GM18868 (cell line): ENCODE data around the gene SH2D7.

Experiments
- ATAC-seq: cut with Tn5 transposase; IDR thresholded peaks from one replicate; pipeline ENCODE4 v1.9.1; 2021; ENCODE audit warnings: mild to moderate bottlenecking, moderate library complexity; ENCODE audit not compliant: unreplicated experiment

SH2D7 gene

GRCh38 chr15:78060232-78060631, 32.1 kb upstream of the SH2D7 start:
- ATAC-seq = no peak

- ATAC-seq = peak; percentile 50
Observed at GRCh38 chr15:78061963-78062427, 30.4 kb upstream of the SH2D7 start.

- no peak for ATAC-seq
Observed at GRCh38 chr15:78063217-78063616, 29.1 kb upstream of the SH2D7 start.

GRCh38 chr15:78063970-78064385, 28.4 kb upstream of the SH2D7 start:
- no peak for ATAC-seq

GRCh38 chr15:78064544-78064943, 27.8 kb upstream of the SH2D7 start:
- ATAC-seq = no peak

GRCh38 chr15:78065284-78065872, 27.0 kb upstream of the SH2D7 start:
- ATAC-seq = no peak

GRCh38 chr15:78065973-78066946, 26.1 kb upstream of the SH2D7 start:
- ATAC-seq = peak; percentile 57

GRCh38 chr15:78067328-78068228, 24.8 kb upstream of the SH2D7 start:
- no peak for ATAC-seq

GRCh38 chr15:78069052-78069414, 23.3 kb upstream of the SH2D7 start:
- ATAC-seq = peak; percentile 25

GRCh38 chr15:78069462-78070029, 22.8 kb upstream of the SH2D7 start:
- ATAC-seq = no peak

- ATAC-seq = no peak
Observed at GRCh38 chr15:78070049-78070700, 22.2 kb upstream of the SH2D7 start.

GRCh38 chr15:78071383-78071782, 21.0 kb upstream of the SH2D7 start:
- ATAC-seq = no peak

GRCh38 chr15:78072080-78072892, 20.1 kb upstream of the SH2D7 start:
- ATAC-seq = no peak

GRCh38 chr15:78073046-78073787, 19.1 kb upstream of the SH2D7 start:
- no peak for ATAC-seq

- no peak for ATAC-seq
Observed at GRCh38 chr15:78075490-78076230, 16.7 kb upstream of the SH2D7 start.

- no peak for ATAC-seq
Observed at GRCh38 chr15:78076231-78077052, 15.9 kb upstream of the SH2D7 start.
